ENCODE data around the gene EIF4B. TPM values are rescaled to one million over a fixed set of nuclear protein-coding genes. Genes with fewer than 3 reads are reported as not detected.

Gene EIF4B
- total and polyA plus RNA-seq, 2 of the 13 experiments (the other 11 are each of a cell fraction or from before 2014, with no cell fraction given) = 416 to 548 TPM

DNA sequence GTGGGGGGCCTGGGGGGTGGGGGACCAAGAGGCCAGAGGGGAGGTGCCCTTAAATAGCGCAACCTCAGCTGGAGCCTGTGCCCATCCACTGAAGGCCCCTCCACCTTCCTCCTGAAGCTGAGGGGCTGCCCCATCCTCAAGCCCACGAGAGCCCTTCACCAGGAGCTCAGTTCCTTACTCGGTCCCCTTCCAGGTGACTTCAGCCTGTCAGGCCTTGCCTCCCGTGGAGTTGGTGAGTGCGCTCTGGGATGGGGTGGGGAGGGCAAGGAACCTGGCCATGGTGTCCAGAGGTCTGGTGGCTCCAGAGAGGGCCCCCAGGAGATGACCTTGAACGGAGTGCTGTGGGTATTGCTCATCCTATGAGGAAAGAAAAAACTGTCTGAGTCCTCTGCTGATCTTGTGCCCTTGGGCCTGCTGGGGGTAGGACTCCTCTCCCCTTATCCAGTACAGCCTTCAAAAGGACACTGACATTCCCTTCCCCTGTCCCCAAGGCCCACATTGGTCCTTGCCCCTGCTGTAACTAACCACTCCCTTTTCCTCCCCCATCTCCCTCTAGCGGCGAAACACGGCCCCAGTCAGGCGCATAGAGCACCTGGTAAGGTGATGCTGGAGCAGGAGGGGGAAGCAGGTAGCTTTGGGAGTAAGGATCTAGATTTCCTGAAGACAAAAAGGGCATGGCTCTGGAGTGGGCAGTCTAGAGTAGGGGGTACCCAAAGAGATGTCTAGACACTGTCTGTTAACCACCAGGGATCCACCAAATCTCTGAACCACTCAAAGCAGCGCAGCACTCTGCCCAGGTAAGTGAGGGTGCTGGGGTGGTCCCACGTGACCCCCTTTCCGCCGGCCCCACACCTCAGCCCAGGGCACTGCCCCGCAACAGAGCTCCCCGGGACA is 47.2 kb downstream of the EIF4B start:
- in situ Hi-C loops (cut with HindIII; ENCODE audit: extremely low pct_ligation_motif_present, low pct_unique_long_range_greater_than_20kb) = no loop called here
- POLR2A ChIA-PET = interaction anchor here (1.1 to 8.3 kb wide), 11 partner anchors 7 to 134 kb away, joined by 3 to 83 read pairs (median 8); partner anchors contain the start of genes CSAD, EIF4B, SOAT2 and SPRYD3
- TF ChIP-seq HDAC1 (CRISPR knock-in tag; IDR thresholded peaks at IDR 0.05) (peak; percentile 32; the same call in 1 of the 2 replicates), STAG1 (CRISPR knock-in tag; IDR thresholded peaks at IDR 0.05) (peak; percentile 37; the same call in 1 of the 2 replicates), XRCC5 (optimal IDR thresholded peaks at IDR 0.05; ENCODE audit: low read length) (peak; percentile 92), ZNF687 (CRISPR knock-in tag; IDR thresholded peaks at IDR 0.05) (no peak; the same call in 1 of the 2 replicates), ZNF552 (CRISPR knock-in tag; IDR thresholded peaks at IDR 0.05; ENCODE audit: borderline replicate concordance) (no peak), PHF8 (CRISPR knock-in tag; IDR thresholded peaks at IDR 0.05) (no peak), SIN3A (IDR thresholded peaks at IDR 0.05; ENCODE audit: borderline replicate concordance, low read depth, low read length) (no peak), ZBTB42 (CRISPR knock-in tag; IDR thresholded peaks at IDR 0.05) (no peak), JUN (CRISPR knock-in tag; IDR thresholded peaks at IDR 0.05) (no peak), NPAS2 (CRISPR knock-in tag; IDR thresholded peaks at IDR 0.05; ENCODE audit: borderline replicate concordance) (no peak), TEAD3 (CRISPR knock-in tag; optimal IDR thresholded peaks at IDR 0.05; ENCODE audit: borderline replicate concordance) (peak; percentile 67)
- TF ChIP-seq, protein P1, sequence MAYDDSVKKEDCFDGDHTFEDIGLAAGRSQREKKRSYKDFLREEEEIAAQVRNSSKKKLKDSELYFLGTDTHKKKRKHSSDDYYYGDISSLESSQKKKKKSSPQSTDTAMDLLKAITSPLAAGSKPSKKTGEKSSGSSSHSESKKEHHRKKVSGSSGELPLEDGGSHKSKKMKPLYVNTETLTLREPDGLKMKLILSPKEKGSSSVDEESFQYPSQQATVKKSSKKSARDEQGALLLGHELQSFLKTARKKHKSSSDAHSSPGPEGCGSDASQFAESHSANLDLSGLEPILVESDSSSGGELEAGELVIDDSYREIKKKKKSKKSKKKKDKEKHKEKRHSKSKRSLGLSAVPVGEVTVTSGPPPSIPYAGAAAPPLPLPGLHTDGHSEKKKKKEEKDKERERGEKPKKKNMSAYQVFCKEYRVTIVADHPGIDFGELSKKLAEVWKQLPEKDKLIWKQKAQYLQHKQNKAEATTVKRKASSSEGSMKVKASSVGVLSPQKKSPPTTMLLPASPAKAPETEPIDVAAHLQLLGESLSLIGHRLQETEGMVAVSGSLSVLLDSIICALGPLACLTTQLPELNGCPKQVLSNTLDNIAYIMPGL (CRISPR knock-in tag; IDR thresholded peaks at IDR 0.05; ENCODE audit: borderline replicate concordance in 1 of 2, low read depth in 1 of 2) = peak; percentile 62 to 76; a peak in 1 of 4 replicates
- TF ChIP-seq, protein P2, sequence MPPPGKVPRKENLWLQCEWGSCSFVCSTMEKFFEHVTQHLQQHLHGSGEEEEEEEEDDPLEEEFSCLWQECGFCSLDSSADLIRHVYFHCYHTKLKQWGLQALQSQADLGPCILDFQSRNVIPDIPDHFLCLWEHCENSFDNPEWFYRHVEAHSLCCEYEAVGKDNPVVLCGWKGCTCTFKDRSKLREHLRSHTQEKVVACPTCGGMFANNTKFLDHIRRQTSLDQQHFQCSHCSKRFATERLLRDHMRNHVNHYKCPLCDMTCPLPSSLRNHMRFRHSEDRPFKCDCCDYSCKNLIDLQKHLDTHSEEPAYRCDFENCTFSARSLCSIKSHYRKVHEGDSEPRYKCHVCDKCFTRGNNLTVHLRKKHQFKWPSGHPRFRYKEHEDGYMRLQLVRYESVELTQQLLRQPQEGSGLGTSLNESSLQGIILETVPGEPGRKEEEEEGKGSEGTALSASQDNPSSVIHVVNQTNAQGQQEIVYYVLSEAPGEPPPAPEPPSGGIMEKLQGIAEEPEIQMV (CRISPR knock-in tag; IDR thresholded peaks at IDR 0.05; ENCODE audit: low read depth) = no peak

More for the DNA sequence above, 47.2 kb downstream of the EIF4B start:
- no peak overlapping the region for H2AFZ ChIP-seq (ENCODE audit: low read length)
- H3K4me1 ChIP-seq (ENCODE audit: insufficient read depth, low read length) = peaks cover 49% of the 10 kb centered on the region
- peak overlapping the region; percentile 52 to 73 (median 60); a peak in 5 of 6 replicates for H3K4me3 ChIP-seq (replicated peaks in 1 of 3; ENCODE audit: insufficient read depth in 1 of 3, low read depth in 2 of 3, low read length in 3 of 3)
- CTCF ChIA-PET (ENCODE audit: low intra/inter-chr PET ratio, low total read pairs) = no interaction called here
- H3K4me2 ChIP-seq (ENCODE audit: low read depth, low read length) = peak overlapping the region; percentile 71
- H3K9me3 ChIP-seq (ENCODE audit: low read length) = no peaks in the 10 kb centered on the region
- peak overlapping the region; percentile 69 for H3K27ac ChIP-seq (ENCODE audit: extremely low read length, insufficient read depth, low read length)
- TSS peak; percentile 44 for BruUV-seq (replicated peaks)
- H3K36me3 ChIP-seq (replicated peaks in 1 of 2; ENCODE audit: control insufficient read depth in 1 of 2, insufficient read depth in 2 of 2, low read length in 2 of 2) = 0 out of 5 replicates have a peak, but pooled peaks cover 0 to 7% of the 10 kb centered on the region in 2 experiments
- ATAC-seq (peak; percentile 32), DNase-seq (ENCODE audit: low spot score) (peak; percentile 77), FAIRE-seq (peak; percentile 73)
- WGBS (ENCODE audit: low lambda C conversion rate) = 23% methylated on average over 7 of the region's 16 CpGs
- peak overlapping the region; percentile 66 for H3K9ac ChIP-seq (ENCODE audit: insufficient read depth, low read depth, low read length)
- H3K27me3 ChIP-seq (ENCODE audit: control insufficient read depth in 1 of 2, insufficient read depth in 2 of 2, low read length in 2 of 2) = no peaks in the 10 kb centered on the region
- intact Hi-C loops (cut with micrococcal nuclease; ENCODE audit: unreplicated experiment) = loop anchor here (1.0 kb wide), 1 partner anchor 8 kb away; no protein-coding TSS in a partner anchor
- peaks cover 18% of the 10 kb centered on the region for H3K79me2 ChIP-seq (ENCODE audit: insufficient read depth, low read length)
- H4K20me1 ChIP-seq (ENCODE audit: insufficient read depth, low read length) = no peaks in the 10 kb centered on the region
